Fibroblast of skin of right biceps (primary cell): ENCODE results near the gene UBL7.
A peak's percentile ranks its signal among the peaks of the same experiment; 100 is the strongest.
"Not testable (repeated sequence)": the region's sequence is repeated elsewhere in the genome, so short reads cannot be mapped to it uniquely, and the experiment has no call there.

Experiments used
- DNase-seq: peaks from one replicate; pipeline ENCODE4 v3.0.0-alpha.2; 2013

UBL7 gene, protein sequence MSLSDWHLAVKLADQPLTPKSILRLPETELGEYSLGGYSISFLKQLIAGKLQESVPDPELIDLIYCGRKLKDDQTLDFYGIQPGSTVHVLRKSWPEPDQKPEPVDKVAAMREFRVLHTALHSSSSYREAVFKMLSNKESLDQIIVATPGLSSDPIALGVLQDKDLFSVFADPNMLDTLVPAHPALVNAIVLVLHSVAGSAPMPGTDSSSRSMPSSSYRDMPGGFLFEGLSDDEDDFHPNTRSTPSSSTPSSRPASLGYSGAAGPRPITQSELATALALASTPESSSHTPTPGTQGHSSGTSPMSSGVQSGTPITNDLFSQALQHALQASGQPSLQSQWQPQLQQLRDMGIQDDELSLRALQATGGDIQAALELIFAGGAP

DNA sequence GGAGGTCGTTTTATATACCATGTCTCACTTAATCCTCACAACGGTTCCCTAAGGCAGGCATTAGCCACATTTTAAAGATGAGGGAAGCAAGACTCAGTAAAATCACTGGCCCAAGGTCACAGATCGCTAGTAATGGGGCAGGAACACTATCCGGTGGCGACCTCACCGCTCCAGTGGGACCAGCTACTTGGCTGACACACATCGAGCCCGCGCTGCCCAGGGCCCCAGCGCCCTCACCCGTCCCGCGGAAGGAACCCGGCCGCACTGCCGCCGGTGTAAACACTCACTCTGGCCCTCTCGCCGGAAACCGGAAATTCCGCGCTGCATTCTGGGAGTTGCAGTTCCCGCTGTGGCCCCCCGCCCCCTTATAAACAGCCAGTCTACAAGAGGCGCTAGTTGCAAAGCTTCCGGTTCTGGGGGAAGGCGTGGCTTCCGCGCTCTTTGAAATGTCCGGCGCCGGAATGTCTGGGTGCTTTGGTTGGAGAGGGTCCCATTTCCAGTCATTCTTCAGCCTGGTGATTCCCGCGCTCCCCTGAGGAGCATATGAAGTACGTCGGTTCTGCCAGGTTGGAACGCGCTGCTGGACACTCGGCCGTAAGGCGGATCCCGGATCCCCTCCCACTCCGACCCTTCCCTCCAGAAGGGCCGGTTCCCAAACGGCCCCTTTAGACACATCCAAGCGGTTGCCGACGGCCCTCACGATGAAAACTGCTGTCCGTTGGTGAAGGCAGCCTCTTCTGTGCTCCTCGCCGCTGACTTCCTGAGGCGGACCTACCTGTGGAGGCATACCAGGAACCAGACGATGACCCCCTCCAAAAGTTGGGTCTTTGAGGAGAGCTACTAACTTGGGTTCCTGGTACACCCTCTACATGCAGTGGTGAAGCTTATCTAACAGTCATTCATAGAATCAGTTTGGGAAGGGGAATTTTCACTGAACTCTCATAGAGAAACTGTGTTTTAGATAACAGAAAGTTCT lies at the start of gene UBL7:
UBL7 (minus strand) TSS at position 290 of the 976 bp plus-strand sequence. CDS start 2,293 bp downstream, outside the sequence.
- peak; percentile 98 for DNase-seq

DNA sequence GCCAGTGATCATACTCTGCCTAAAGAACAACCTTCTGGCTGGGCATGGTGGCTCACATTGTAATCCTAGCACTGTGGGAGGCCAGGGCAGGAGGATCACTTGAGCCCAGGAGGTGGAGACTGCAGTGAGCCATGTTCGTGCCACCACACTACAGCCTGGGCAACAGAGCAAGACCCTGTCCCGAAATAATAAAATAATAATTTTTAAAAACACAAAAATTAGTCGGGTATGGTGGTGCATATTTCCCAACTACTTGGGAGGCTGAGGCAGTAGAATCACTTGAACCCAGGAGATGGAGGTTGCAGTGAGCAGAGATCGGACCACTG lies 45.5 kb upstream of the UBL7 start:
- no peak for DNase-seq

DNA sequence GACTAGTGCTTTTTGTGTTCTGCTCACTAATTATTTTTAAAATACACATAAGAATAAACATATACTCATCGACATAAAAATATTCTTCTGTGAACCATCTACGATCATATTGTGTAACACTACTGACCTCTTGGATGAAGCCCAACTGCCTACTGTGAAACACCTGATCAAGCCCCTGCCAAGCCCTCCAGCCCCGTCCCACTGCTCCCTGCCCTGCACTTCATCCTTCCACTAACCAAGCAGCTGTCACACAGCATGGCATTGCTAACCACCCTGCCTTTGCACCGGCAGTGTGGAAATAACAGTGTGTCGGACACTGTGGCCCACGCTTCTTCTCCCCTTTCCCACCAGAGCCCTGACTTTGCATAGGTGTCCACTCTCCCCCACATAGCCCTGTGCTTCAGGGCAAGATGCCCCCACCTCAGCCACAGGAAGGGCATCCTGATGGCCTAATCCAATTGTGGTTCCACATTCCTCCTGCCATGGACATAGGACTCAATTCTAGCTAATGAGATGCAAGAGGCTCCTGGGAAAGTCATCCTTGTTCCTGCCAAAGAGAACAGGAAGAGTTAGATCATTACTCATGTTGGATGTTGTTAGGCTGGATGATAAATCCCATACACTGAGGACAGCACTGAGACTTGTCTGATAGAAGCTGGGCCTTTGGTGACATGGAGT lies 45.0 kb upstream of the UBL7 start:
- peak; percentile 54 for DNase-seq

DNA sequence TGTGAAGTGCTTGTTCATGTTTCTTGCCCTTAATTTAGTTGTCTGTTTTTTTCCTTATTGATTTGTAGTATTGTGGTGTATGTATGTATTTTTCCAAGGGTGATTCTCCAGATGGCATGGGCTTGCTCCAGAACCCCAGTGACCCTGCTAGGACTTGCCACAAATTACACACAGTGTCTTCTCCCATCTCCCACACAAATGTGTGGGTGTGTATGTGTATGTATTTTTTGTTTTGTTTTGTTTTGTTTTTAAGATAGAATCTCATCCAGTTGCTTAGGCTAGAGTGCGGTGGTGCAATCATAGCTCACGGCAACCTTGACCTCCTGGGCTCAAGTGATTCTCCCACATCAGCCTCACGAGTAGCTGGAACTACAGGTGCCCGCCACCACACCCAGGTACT lies 43.9 kb upstream of the UBL7 start:
- no peak for DNase-seq

DNA sequence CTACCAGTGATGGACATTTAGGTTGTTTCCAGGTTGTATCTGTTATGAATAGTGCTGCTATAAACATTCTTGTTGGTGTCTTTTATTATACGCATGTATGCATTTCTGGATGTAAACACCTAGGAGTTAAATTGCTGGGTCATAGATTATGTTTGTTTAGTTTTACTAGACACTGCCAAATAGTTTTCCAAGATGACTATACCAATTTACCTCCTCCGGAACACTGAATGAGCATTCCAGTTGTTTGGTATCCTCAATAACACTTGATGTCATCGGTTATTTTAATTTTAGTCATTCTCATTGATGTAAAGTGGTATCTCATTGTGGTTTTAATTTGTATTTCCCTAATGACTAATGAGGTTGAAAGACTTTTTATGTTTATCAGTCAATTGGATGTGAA lies 43.5 kb upstream of the UBL7 start:
- DNase-seq: no peak

DNA sequence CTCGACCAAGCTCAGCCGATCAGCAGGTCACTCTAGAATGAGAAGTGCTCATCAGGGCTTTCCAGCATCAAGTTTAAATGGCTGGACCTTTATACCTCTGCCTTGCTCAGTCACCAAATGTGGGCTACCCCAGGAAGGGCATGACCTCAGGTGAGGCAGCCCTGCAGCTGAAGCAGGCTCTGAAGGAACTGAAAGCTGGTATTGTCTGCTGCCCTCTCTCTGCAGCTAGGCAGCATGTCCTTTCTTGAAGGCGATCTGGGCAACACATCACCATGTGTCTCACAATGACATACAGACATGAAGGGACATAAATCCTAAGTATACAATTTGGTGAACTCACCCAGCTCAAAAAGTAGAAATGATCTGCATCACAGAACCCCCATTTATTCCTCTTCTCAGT lies 41.3 kb upstream of the UBL7 start:
- DNase-seq: no peak

DNA sequence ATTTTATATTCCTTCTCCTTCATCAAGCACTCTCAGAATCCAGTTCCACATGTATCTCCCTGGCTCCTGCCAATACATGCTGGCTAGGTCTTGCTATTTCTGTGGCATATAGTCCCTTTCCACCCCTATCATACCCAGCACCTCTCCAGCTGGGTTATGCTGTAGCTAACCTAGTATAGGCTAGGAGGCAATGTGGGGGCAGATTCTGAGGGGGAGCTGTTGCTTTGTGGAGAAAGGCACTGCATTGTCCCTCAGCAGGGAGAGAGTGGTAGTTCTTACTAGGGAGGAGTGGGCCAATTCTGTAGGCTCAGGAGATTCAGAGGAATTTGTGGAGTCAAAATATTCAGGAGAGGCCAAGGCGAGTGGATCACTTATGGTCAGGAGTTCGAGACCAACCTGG lies 39.4 kb upstream of the UBL7 start:
- DNase-seq: no peak

DNA sequence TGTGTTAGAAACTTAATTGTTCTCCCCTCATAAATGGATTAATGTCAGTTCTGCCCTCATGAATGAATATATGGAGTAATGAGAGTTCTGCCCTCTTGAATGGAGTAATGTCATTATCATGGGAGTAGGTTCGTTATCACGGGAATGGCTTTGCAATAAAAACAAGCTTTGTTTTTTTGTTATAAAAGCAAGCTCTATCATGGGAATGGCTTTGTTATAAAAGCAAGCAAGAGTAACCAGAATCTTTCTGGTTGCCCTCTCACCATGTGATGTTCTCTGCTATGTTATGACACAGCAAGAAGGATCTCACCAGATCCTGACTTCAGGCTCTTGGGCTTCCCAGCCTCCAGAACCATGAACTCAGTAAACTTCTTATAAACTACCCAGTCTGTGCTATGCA lies 38.4 kb upstream of the UBL7 start:
- no peak for DNase-seq

DNA sequence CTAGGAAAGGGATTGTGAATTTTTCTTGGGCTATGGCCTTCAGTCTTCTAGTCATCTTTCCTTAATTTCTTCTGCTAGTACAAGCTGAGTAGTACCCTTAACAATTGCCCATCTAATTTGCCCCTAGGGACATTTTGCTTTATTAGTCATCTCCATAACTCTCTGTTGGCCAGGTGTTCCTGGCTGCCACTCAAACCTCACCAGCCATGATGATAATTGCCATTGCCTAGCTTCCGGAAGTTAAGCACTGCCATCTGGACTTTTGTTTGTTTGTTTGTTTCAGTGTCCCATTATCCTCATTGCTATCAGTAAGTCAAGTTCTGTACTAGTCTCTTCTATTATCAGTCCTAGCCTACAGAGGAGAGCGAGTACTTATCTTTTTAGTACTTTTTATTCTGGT lies 36.6 kb upstream of the UBL7 start:
- DNase-seq: peak; percentile 12

DNA sequence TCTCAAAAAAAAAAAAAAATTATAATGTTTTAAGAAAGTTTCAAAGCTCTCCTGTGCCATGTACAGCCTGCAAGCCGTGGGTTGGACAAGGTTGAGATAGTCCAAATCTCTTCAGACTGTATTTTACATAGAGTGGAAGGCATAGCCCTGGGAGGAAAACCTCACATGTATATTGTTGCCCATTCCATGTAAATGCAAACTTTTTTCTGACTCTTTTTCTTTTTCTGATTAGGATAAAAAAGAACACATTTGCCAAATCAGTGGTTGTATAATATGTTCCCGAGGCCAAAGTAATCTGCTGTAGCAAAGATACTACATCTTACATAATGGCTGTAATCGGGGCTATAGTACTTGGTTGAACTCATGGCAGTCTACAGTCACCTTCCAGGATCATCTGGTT lies 35.7 kb upstream of the UBL7 start:
- no peak for DNase-seq

DNA sequence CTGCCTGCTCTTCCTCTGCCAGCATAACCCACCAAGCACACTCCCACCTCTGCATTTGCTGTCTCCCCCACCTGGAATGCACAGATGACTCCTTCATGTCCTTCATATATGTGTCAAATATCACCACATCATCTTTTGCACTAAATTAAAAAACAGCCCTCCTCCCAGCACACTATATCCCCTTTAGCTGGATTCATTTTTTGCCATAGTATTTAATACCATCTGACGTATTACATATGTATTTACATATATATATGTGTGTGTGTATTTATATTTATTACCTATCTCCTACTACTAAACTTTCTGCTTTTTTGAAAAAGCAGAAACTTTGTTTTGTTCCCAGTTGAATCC lies 29.4 kb upstream of the UBL7 start:
- DNase-seq: no peak

DNA sequence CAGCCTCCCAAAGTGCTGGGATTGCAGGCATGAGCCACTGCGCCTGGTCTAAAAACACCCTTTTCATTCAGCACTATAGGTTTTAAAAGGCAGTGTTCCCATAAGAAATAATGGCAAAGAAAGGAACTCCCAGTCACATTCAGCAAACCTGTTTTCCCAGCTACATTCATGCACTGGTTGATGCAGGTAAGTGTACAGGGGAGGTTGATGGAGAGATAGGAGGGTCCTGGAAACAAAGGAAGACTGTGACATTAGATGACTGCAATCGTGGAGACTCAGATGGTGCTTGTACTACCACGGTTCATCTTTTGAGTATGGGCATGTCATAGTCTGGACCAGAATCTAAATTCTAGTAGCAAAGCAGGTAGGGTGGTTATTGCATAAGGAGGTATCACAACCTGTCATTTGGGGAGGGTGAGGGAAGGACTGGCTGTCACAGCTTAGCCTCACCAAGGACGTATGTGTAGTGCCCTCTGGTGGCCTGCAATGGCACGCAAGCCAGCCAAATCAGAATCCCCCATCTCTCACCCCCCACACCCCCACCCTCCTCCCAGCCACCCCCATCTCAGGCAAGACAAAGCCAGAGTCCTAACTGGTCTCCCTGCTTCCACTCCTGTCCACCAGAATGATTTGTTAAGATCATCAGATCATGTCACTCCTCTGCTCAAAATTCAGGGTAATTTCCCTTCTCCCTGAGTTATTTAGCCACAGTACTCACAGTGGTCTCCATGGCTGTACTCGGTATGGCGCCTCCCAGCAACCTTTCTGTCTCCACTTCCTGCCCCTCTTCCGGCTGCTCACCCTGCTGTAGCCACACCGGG lies 28.8 kb upstream of the UBL7 start:
- peak; percentile 51 for DNase-seq

DNA sequence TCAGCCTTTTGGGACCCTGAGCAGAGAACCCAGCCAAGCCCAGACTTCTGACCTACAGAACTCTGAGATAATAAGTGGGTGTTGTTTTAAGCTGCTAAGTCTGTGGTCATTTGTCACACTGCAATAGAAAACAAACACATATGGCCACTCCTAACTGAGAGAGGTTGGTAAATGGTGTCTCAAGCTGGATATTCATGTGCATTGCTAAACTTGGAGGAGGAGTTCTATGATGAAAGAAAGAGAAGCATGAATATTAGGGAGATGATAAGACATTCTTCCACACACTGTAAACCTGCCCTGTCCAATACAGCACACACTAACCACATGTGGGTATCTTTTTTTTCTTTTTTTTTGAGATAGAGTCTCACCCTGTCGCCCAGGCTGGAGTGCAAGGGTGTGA lies 27.8 kb upstream of the UBL7 start:
- DNase-seq: no peak

DNA sequence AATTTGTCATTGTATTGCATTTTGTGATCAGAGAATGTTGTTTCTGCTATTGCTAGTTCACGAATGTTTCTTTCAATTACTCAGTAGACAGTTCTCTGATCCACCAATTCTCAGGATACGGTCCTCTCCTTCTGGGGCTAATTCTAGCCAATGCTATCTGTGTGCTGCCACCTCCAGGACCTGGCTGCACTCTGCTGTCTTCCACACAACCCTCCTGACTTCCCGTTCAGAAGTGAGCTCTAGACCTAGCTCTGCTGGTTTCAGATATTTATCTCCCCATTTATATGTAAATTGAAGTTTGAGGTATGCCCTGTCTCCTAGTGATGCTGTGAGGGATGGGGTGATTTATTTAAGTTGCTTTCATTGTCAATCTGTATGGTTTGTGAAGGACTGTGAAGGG lies 21.7 kb upstream of the UBL7 start:
- DNase-seq: no peak

DNA sequence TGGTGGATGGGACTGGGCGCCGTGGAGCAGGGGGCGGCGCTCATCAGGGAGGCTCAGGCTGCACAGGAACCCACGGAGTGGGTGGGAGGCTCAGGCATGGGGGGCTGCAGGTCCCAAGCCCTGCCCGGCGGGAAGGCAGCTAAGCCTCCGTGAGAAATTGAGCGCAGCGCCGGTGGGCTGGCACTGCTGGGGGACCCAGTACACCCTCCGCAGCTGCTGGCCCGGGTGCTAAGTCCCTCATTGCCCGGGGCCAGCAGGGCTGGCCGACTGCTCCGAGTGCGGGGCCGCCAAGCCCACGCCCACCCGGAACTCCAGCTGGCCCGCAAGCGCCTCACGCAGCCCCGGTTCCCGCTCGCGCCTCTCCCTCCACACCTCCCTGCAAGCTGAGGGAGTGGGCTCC lies 19.4 kb upstream of the UBL7 start:
- not testable (repeated sequence) for DNase-seq

DNA sequence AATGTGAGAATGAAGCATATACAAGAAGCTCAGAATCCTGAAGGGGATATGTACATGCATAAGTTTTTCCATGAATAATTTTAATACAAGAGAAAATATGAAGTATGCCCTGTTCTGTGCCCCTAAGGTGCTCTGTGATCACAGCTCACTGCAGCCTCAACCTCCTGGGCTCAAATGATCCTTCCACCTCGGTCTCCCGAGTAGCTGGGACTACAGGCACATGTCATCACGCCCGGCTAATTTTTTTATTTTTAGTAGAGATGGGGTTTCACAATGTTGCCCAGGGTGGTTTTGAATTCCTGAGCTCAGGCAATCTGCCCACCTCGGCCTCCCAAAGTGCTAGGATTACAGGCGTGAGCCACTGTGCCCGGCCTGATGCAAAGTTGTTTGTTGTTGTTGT lies 10.7 kb upstream of the UBL7 start:
- DNase-seq: not testable (repeated sequence)

DNA sequence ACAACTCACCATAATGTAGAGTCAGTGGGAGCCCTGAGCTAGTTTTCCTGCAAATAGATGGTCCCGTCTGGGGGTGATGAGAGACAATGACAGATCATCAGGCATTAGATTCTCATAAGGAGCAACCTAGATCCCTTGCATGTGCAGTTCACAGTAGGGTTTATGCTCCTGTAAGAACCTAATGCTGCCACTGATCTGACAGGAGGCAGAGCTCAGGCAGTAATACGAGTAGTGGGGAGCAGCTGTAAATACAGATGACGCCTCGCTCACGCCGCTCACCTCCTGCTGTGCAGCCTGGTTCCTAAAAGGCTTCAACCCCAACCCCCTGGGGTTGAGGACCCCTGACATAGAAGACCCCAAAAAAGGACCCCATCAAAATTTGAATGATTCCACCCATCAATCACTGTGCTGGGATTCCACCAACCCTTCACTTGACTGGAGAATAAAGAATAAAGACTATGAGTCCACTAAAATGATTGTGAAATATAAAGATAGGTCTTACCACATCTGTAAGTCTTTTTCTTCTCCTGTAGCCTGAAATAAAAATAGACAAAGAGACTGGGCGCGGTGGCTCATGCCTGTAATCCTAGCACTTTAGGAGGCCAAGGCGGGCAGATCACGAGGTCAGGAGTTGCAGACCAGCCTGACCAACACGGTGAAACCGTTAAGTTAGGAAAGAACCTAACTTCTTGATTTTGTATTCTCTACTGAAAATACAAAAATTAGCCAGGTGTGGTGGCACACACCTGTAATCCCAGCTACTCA lies 9.9 kb upstream of the UBL7 start:
- DNase-seq: no peak

DNA sequence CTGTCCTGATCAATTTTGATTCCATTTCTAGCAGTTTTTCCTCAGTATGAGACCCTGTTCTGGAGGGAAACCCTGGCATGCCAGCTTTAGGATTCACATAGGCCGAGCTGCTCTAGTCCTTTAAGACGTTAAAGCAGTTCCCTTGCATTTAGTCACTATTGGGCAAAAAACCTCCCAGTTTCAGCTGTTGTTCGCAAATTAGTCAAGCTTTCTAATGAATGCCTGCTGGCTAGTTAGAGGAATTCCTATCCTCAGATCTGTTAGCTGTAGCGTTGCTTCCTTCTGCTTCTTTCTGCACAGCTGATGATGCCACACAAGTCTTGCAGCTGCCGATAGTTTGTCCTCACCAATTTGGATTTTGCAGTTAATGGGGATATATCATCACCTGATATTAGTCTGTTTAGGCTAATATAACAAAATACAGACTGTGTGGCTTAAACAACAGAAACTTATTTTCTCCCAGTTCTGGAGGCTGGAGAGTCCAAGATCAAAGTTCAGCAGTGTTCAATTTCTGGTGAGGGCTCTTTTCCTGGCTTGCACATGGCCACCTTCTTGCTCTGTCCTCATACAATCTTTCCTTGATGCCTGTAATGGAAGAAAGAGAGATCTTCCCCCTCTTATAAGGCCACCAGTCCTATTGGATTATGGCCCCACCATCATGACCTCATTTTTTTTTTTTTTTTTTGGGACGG lies 7.5 kb upstream of the UBL7 start:
- no peak for DNase-seq

DNA sequence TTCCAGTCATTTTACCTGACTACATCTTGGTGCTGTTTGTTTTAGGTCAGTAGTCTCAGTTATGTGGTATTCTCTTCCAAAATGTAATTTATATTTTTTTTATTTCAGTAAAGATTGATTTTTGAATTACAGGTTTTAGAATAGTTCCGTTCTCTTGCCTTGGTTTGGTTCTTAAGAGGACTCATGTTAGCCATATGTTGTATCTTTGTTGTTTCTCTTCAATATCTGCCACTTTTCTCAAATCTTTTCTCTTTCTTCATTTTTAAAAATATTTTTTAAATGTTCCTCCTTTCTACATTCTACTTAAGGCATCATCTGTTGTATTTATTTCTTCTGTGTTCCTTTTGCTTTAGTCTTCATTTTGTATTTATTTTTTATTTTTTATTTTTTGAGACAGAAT lies 5.6 kb upstream of the UBL7 start:
- no peak for DNase-seq

DNA sequence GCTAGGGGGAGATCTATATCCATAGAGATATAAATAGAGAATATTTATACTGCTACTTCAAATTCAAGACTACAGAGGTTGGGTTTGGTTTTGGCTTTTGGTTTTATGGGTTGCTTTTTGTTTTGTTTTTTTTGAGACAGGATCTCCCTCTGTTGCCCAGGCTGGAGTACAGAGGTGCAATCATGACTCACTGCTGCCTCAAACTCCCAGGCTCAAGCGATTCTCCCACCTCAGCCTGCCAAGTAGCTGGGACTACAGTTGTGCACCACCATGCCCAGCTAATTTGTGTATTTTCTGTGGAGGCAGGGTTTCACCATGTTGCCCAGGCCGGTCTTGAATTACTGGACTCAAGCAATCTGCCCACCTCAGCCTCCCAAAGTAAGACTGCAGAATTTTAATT lies 3.9 kb upstream of the UBL7 start:
- DNase-seq: no peak

DNA sequence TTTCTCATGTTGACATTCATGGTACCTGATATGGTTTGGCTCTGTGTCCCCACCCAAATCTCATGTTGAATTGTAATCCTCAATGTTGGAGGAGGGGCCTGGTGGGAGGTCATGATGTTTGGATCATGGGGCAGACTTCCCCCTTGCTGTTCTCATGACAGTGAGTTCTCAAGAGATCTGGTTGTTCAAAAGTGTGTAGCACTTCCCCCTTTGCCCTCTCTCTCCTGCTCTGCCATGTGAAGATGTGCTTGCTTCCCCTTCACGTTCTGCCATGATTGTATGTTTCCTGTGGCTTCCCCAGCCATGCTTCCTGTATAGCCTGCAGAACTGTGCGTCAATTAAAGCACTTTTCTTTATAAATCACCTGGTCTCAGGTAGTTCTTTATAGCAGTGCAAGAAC lies 3.3 kb upstream of the UBL7 start:
- no peak for DNase-seq
